Kidney (tissue), 14 donors: ENCODE data around the gene ECI1. TPM values are rescaled to one million over a fixed set of nuclear protein-coding genes. Genes with fewer than 3 reads are reported as not detected.
A peak's percentile ranks its signal among the peaks of the same experiment; 100 is the strongest.

Source experiments
- DNase-seq, 5 donors: peaks; one replicate each; pipeline ENCODE4 v3.0.0-alpha.2; 2013 to 2020
- FAIRE-seq: peaks from 2 replicates; lab custom pipeline; 2012; peaks lifted over from hg19 to GRCh38; lab: Jason Lieb, UNC
- H3K27ac ChIP-seq, 2 donors: one replicate each; pipeline ENCODE4 v1.7.0; 2013; ENCODE audit warnings: low read depth in 2 of 2, low read length in 2 of 2, inconsistent platforms in 1 of 2
- H3K27me3 ChIP-seq: one replicate; pipeline ENCODE4 v1.7.1; 2013; ENCODE audit warnings: low read length, inconsistent platforms; ENCODE audit not compliant: control insufficient read depth, insufficient read depth
- H3K36me3 ChIP-seq, 3 donors: one replicate each; pipeline versions ENCODE4 v1.7.0 to v1.7.1; 2013; ENCODE audit warnings: low read length in 3 of 3, control low read depth in 1 of 3, inconsistent platforms in 1 of 3; ENCODE audit not compliant: insufficient read depth in 3 of 3, control insufficient read depth in 2 of 3
- H3K4me1 ChIP-seq, 3 donors: one replicate each; pipeline versions ENCODE4 v1.7.0 to v1.7.1; 2013; ENCODE audit warnings: low read length in 3 of 3, inconsistent platforms in 1 of 3, low read depth in 1 of 3; ENCODE audit not compliant: control insufficient read depth in 2 of 3, insufficient read depth in 2 of 3
- H3K4me3 ChIP-seq, 3 donors: one replicate each; pipeline versions ENCODE4 v1.7.0 to v1.8.1; 2013; ENCODE audit warnings: low read length in 3 of 3, control low read depth in 1 of 3, inconsistent platforms in 1 of 3
- H3K9ac ChIP-seq, 3 donors: one replicate each; pipeline versions ENCODE4 v1.7.0 to v1.7.1; 2013; ENCODE audit warnings: low read length in 3 of 3, control low read depth in 1 of 3, inconsistent platforms in 1 of 3
- H3K9me3 ChIP-seq, 3 donors: one replicate each; pipeline versions ENCODE4 v1.7.0 to v1.7.1; 2013; ENCODE audit warnings: low read length in 3 of 3, control low read depth in 1 of 3, inconsistent platforms in 1 of 3; ENCODE audit not compliant: control insufficient read depth in 2 of 3, insufficient read depth in 1 of 3
- CTCF ChIP-seq: IDR thresholded peaks from 3 replicates; pipeline ENCODE4 v1.5.1; 2012; ENCODE audit warnings: mild to moderate bottlenecking, moderate library complexity, borderline replicate concordance; ENCODE audit not compliant: insufficient read depth; ENCODE audit errors: extremely low read depth
- intact Hi-C: fragments of 100-400 bp; cut with DNase I; formaldehyde crosslinking; loops from one replicate; pipeline ENCODE4 v1.11.1; 2022
- polyA plus RNA-seq: library from polyadenylated mRNA; stranded (reverse); fragments of 350-450 nt; fragmentation: Illumina TruSeq; extraction: RNeasy Lipid Tissue Mini Kit (QIAGEN cat#74804); gene quantifications from one replicate; pipeline ENCODE4 v1.2.3, GENCODE V29; 2014; ENCODE audit warnings: low read depth, low replicate concordance; ENCODE audit not compliant: insufficient read depth
- total RNA-seq: library from RNA; stranded (reverse); fragmentation: NEBNext Ultra II Directional; extraction: Animal tissue kit (Norgen Biotek cat#: 25700); gene quantifications from one replicate; pipeline ENCODE4 v1.2.1, GENCODE V29; 2021
- donor health status: control.
- donor health status: control.
- donor health status: control.
- donor health status: control.
- donor health status: control.
- donor health status: DM: yes; HTN: yes; CAD: no.
- donor health status: Normal renal cell carcinoma (clear cell type).

The ECI1 gene
- total and polyA plus RNA-seq, 2 donors from 2014 or later = 98.1 to 233 TPM

- DNase-seq = peak in 1 of 5 donors; percentile 67
- Histone ChIP-seq H3K9ac (no peak overlapping the region), H3K4me3 (no peak overlapping the region)
These were observed 15.6 kb downstream of the ECI1 start for GRCh38 chr16:2235695-2236336.

GRCh38 chr16:2235234-2235651 is 16.1 kb downstream of the ECI1 start:
- peak in 1 of 5 donors; percentile 75 for DNase-seq
- FAIRE-seq = no peak
- intact Hi-C loops = no loop called here
- no peak overlapping the region for H3K27ac ChIP-seq
- no peaks in the 10 kb centered on the region for H3K9me3 ChIP-seq
- TF ChIP-seq CTCF = no peak
- no peak overlapping the region for H3K9ac ChIP-seq
- peaks cover 0 to 7% (median 0%) of the 10 kb centered on the region in 3 donors for H3K4me1 ChIP-seq
- peaks cover 0 to 19% (median 12%) of the 10 kb centered on the region in 3 donors for H3K36me3 ChIP-seq
- no peak overlapping the region for H3K4me3 ChIP-seq
- H3K27me3 ChIP-seq = no peaks in the 10 kb centered on the region

More at GRCh38 chr16:2235695-2236336, 15.6 kb downstream of the ECI1 start:
- Histone ChIP-seq H3K9me3 (no peaks in the 10 kb centered on the region), H3K4me1 (peaks cover 0 to 7% (median 0%) of the 10 kb centered on the region in 3 donors), H3K36me3 (peaks cover 0 to 19% (median 12%) of the 10 kb centered on the region in 3 donors), H3K27me3 (no peaks in the 10 kb centered on the region), H3K27ac (no peak overlapping the region)
- no peak for FAIRE-seq
- intact Hi-C loops = no loop called here
- TF ChIP-seq CTCF = no peak

GRCh38 chr16:2234813-2235170 is 16.6 kb downstream of the ECI1 start:
- no peak for FAIRE-seq
- peaks cover 0 to 7% (median 0%) of the 10 kb centered on the region in 3 donors for H3K4me1 ChIP-seq
- H3K36me3 ChIP-seq = peaks cover 0 to 19% (median 12%) of the 10 kb centered on the region in 3 donors

More at GRCh38 chr16:2234813-2235170, 16.6 kb downstream of the ECI1 start:
- intact Hi-C loops = no loop called here
- DNase-seq = no peak
- Histone ChIP-seq H3K4me3 (no peak overlapping the region), H3K9ac (no peak overlapping the region), H3K27me3 (no peaks in the 10 kb centered on the region), H3K27ac (no peak overlapping the region), H3K9me3 (no peaks in the 10 kb centered on the region)
- TF ChIP-seq CTCF = no peak
